ENCODE measurements around the gene RPS6KA2. TPM values are rescaled to one million over a fixed set of nuclear protein-coding genes. Genes with fewer than 3 reads are reported as not detected.

The RPS6KA2 gene
- total RNA-seq, 4 donors from 2014 or later = 22.7 to 55.9 (median 40.6) TPM

GRCh38 chr6:166469426-166469961 lies 157.6 kb downstream of the RPS6KA2 start:
- TF ChIP-seq, protein P1, sequence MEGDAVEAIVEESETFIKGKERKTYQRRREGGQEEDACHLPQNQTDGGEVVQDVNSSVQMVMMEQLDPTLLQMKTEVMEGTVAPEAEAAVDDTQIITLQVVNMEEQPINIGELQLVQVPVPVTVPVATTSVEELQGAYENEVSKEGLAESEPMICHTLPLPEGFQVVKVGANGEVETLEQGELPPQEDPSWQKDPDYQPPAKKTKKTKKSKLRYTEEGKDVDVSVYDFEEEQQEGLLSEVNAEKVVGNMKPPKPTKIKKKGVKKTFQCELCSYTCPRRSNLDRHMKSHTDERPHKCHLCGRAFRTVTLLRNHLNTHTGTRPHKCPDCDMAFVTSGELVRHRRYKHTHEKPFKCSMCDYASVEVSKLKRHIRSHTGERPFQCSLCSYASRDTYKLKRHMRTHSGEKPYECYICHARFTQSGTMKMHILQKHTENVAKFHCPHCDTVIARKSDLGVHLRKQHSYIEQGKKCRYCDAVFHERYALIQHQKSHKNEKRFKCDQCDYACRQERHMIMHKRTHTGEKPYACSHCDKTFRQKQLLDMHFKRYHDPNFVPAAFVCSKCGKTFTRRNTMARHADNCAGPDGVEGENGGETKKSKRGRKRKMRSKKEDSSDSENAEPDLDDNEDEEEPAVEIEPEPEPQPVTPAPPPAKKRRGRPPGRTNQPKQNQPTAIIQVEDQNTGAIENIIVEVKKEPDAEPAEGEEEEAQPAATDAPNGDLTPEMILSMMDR (IDR thresholded peaks at IDR 0.05) = no peak
- intact Hi-C loops (cut with DNase I; ENCODE audit: low total_unique reads) = no loop called here
- no peak overlapping the region for H3K4me3 ChIP-seq (ENCODE audit: low read depth, poor library complexity, severe bottlenecking)
- DNase-seq (ENCODE audit: low spot score in 2 of 2) = no peak
- 91 to 93% methylated on average over 14 of the region's 14 CpGs for WGBS, 2 donors

GRCh38 chr6:166467436-166468000 lies 159.5 kb downstream of the RPS6KA2 start:
- TF ChIP-seq, protein P1 (IDR thresholded peaks at IDR 0.05) = no peak
- TF ChIP-seq POLR2A (IDR thresholded peaks at IDR 0.05) = no peak
- no peak overlapping the region for H3K4me3 ChIP-seq (ENCODE audit: low read depth, poor library complexity, severe bottlenecking)
- intact Hi-C loops (cut with DNase I; ENCODE audit: low total_unique reads) = no loop called here
- DNase-seq (ENCODE audit: low spot score in 2 of 2) = peak in 1 of 2 donors; percentile 67
- WGBS, 2 donors = 94 to 95% methylated on average over 9 of the region's 9 CpGs

DNA sequence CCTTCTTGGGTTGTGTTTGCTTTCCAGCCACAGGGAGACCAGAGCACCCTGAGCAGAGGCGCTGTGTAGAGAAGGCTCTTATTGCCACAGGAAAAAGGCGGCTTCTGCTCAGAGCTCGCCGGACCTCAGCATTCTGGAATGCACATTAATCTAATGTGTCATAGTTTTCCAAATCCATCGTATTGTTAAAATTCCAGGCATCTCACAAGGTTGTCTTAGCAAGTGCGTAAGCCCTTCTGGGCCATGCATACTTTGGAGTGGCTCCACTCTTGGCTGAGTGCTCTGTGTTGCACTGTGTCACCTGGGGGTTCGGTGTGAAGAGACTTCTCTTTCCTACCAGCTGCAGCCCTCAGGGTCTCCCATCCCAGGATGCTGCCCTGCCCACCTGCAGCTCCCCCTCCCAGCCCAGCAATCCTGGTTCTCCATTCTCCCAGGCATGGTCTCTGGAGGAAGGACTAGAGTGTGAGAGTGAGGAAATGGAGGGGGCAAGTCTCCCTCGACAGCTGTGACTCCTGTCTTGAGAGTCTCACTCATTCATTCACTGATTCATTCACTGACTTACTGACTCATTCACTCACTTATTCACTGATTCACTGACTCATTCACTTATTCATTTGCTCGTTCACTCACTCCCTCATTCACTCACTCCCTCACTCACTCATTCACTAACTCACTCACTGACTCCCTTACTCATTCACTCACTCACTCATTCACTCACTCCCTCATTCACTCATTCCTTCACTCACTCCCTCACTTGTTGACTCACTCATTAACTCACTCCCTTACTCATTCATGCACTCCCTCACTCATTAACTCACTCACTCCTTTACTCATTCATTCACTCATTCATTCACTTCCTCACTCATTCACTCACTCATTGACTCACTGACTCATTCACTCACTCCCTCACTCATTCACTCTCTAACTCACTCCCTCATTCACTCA lies 160.6 kb downstream of the RPS6KA2 start:
- WGBS, 2 donors = 65 to 71% methylated on average over 9 of the region's 9 CpGs
- DNase-seq (ENCODE audit: low spot score in 2 of 2) = peak in 1 of 2 donors; percentile 84
- TF ChIP-seq POLR2A (IDR thresholded peaks at IDR 0.05) = no peak
- TF ChIP-seq, protein P1 (IDR thresholded peaks at IDR 0.05) = no peak
- intact Hi-C loops (cut with DNase I; ENCODE audit: low total_unique reads) = no loop called here
- no peak overlapping the region for H3K4me3 ChIP-seq (ENCODE audit: low read depth, poor library complexity, severe bottlenecking)

- TF ChIP-seq, protein P1 (IDR thresholded peaks at IDR 0.05) = no peak
- TF ChIP-seq POLR2A (IDR thresholded peaks at IDR 0.05) = no peak
- no peak overlapping the region for H3K4me3 ChIP-seq (ENCODE audit: low read depth, poor library complexity, severe bottlenecking)
- intact Hi-C loops (cut with DNase I; ENCODE audit: low total_unique reads) = no loop called here
- DNase-seq (ENCODE audit: low spot score in 2 of 2) = peak in 1 of 2 donors; percentile 79
- 60 to 66% methylated on average over 11 of the region's 11 CpGs for WGBS, 2 donors
These were observed 161.4 kb downstream of the RPS6KA2 start for GRCh38 chr6:166465671-166466087.

DNA sequence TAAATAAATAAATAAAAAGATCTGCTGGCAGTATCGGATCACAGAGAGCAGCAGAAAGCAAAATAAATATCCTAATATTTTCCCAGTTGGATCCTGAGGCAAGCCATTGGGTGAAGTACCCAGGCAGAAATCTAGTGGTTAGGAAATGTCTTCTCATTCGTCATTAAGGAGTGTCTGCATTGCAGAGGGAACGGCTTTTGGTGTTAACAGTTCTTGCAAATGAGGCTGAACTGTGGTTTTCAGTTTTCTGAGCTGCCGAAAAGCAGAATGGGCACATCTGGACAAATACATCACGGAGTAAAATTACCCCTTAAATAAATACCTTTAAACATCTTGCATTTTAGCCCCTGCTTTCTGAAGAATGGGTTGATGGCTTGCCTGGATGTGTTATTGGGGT lies 162.1 kb downstream of the RPS6KA2 start:
- 85 to 95% methylated on average over 5 of the region's 5 CpGs for WGBS, 2 donors
- intact Hi-C loops (cut with DNase I; ENCODE audit: low total_unique reads) = no loop called here
- no peak for DNase-seq (ENCODE audit: low spot score in 2 of 2)
- H3K4me3 ChIP-seq (ENCODE audit: low read depth, poor library complexity, severe bottlenecking) = no peak overlapping the region
- TF ChIP-seq, protein P1 (IDR thresholded peaks at IDR 0.05) = no peak
- no peak for TF ChIP-seq POLR2A (IDR thresholded peaks at IDR 0.05)
